AG10803 (cell line): ENCODE data around the gene ADAM12.

ENCODE experiments used
- DNase-seq: peaks from one replicate; pipeline ENCODE4 v3.0.0; 2010; ENCODE audit warnings: low read depth
- H3K4me3 ChIP-seq: 2 replicates; pipeline ENCODE4 v1.5.1; 2011; ENCODE audit warnings: mild to moderate bottlenecking, low read length, control low read depth
- CTCF ChIP-seq: conservative IDR thresholded peaks from 2 replicates; pipeline ENCODE4 v1.5.1; 2011; ENCODE audit warnings: mild to moderate bottlenecking, low read length, control low read depth, inconsistent platforms

The ADAM12 gene

GRCh38 chr10:126430512-126430911 is 42.2 kb upstream of the ADAM12 start:
- DNase-seq, result no peak
- TF ChIP-seq CTCF, result no peak
- H3K4me3 ChIP-seq, result no peak overlapping the region

GRCh38 chr10:126429275-126429674 is 41.0 kb upstream of the ADAM12 start:
- no peak for DNase-seq
- H3K4me3 ChIP-seq, result no peak overlapping the region
- TF ChIP-seq CTCF, result no peak

- no peak for DNase-seq
- no peak overlapping the region for H3K4me3 ChIP-seq
- no peak for TF ChIP-seq CTCF
Measured at GRCh38 chr10:126425489-126426065, 37.3 kb upstream of the ADAM12 start.

- no peak overlapping the region for H3K4me3 ChIP-seq
- no peak for DNase-seq
- TF ChIP-seq CTCF, result no peak
Measured at GRCh38 chr10:126425032-126425431, 36.8 kb upstream of the ADAM12 start.

GRCh38 chr10:126423732-126424491 is 35.6 kb upstream of the ADAM12 start:
- no peak for TF ChIP-seq CTCF
- no peak overlapping the region for H3K4me3 ChIP-seq
- no peak for DNase-seq

- TF ChIP-seq CTCF, result no peak
- no peak overlapping the region for H3K4me3 ChIP-seq
- DNase-seq, result peak; percentile 36
Measured at GRCh38 chr10:126422567-126422966, 34.3 kb upstream of the ADAM12 start.

GRCh38 chr10:126421756-126422256 is 33.5 kb upstream of the ADAM12 start:
- TF ChIP-seq CTCF, result no peak
- DNase-seq, result peak; percentile 99
- peak overlapping the region; percentile 38 for H3K4me3 ChIP-seq
